IMR-90 (cell line): Measurements from ENCODE around the gene UBALD1. TPM values are rescaled to one million over a fixed set of nuclear protein-coding genes. Genes with fewer than 3 reads are reported as not detected.

Source experiments
- ATAC-seq: fragments of 200-7000 bp; cut with Tn5 transposase; 2 replicates; pipeline ENCODE4 v1.9.1; 2020; ENCODE audit warnings: low read depth, mild to moderate bottlenecking, moderate library complexity
- BruUV-seq: library from RNA; stranded (reverse); fragments of 400-500 nt; replicated peaks from 2 replicates; lab custom pipeline; 2021; lab: Mats Ljungman, UMichigan
- CTCF ChIA-PET: fragments of 300-600 bp; formaldehyde crosslinking; extraction: SDS; loops from one replicate; lab custom pipeline; 2021; ENCODE audit warnings: antibody characterized with exemption; lab: Yijun Ruan, JAX
- POLR2A ChIA-PET: fragments of 300-600 bp; sonication (Branson Sonifier 250); formaldehyde crosslinking; loops from one replicate; lab custom pipeline; 2022; ENCODE audit warnings: antibody characterized with exemption; ENCODE audit not compliant: unreplicated experiment; lab: Charles Lee
- DNase-seq: peaks from one replicate; pipeline ENCODE4 v3.0.0; 2013
- H2AFZ ChIP-seq: replicated peaks from 2 replicates; pipeline ENCODE3; 2013; ENCODE audit warnings: low read length, mild to moderate bottlenecking; ENCODE audit not compliant: poor library complexity
- H2AK5ac ChIP-seq: 2 replicates; pipeline ENCODE4 v1.6.1; 2013; ENCODE audit warnings: low read depth, low read length, inconsistent platforms
- H2AK9ac ChIP-seq: replicated peaks from 2 replicates; pipeline ENCODE3; 2013; ENCODE audit warnings: mild to moderate bottlenecking, low read depth, low read length, moderate library complexity; ENCODE audit not compliant: poor library complexity
- H2BK120ac ChIP-seq: 2 replicates; pipeline ENCODE4 v1.6.1; 2013; ENCODE audit warnings: low read depth, low read length, inconsistent platforms
- H2BK15ac ChIP-seq: 3 replicates; pipeline ENCODE4 v1.6.1; 2013; ENCODE audit warnings: low read depth, low read length, inconsistent platforms
- H2BK20ac ChIP-seq: 2 replicates; pipeline ENCODE4 v1.6.1; 2013; ENCODE audit warnings: low read depth, mild to moderate bottlenecking, inconsistent platforms, low read length, moderate library complexity
- H2BK5ac ChIP-seq: 2 replicates; pipeline ENCODE4 v1.6.1; 2013; ENCODE audit warnings: mild to moderate bottlenecking, low read depth, low read length, inconsistent platforms; ENCODE audit not compliant: poor library complexity, severe bottlenecking
- H3K14ac ChIP-seq: replicated peaks from 2 replicates; pipeline ENCODE4 v1.6.1; 2013; ENCODE audit warnings: low read depth, low read length, inconsistent platforms
- H3K18ac ChIP-seq: 2 replicates; pipeline ENCODE4 v1.6.1; 2013; ENCODE audit warnings: low read depth, low read length, control low read depth
- H3K23ac ChIP-seq: 2 replicates; pipeline ENCODE4 v1.6.1; 2013; ENCODE audit warnings: low read depth, low read length, inconsistent platforms
- H3K27ac ChIP-seq: 2 replicates; pipeline ENCODE4 v1.5.1; 2013; ENCODE audit warnings: mild to moderate bottlenecking, control low read depth, low read length; ENCODE audit not compliant: insufficient read depth
- H3K27me3 ChIP-seq: 2 replicates; pipeline ENCODE4 v1.6.1; 2013; ENCODE audit warnings: low read length; ENCODE audit not compliant: control insufficient read depth, insufficient read depth
- H3K36me3 ChIP-seq: 2 replicates; pipeline ENCODE4 v1.6.1; 2013; ENCODE audit warnings: low read length, mixed read lengths; ENCODE audit not compliant: control insufficient read depth, insufficient read depth
- H3K4ac ChIP-seq: 2 replicates; pipeline ENCODE4 v1.6.1; 2013; ENCODE audit warnings: low read depth, low read length, inconsistent platforms
- H3K4me1 ChIP-seq: 2 replicates; pipeline ENCODE4 v1.6.1; 2013; ENCODE audit warnings: low read length, mixed read lengths; ENCODE audit not compliant: control insufficient read depth, insufficient read depth
- H3K4me2 ChIP-seq: 2 replicates; pipeline ENCODE4 v1.6.1; 2013; ENCODE audit warnings: low read depth, mild to moderate bottlenecking, control low read depth, low read length, moderate library complexity
- H3K4me3 ChIP-seq: 2 replicates; pipeline ENCODE4 v1.5.1; 2013; ENCODE audit warnings: low read depth, mild to moderate bottlenecking, control low read depth, low read length, moderate library complexity; ENCODE audit not compliant: insufficient read depth
- H3K56ac ChIP-seq: 2 replicates; pipeline ENCODE4 v1.6.1; 2013; ENCODE audit warnings: low read length, inconsistent platforms; ENCODE audit not compliant: insufficient read depth; ENCODE audit errors: extremely low read depth
- H3K79me1 ChIP-seq, 2 experiments: 2 replicates each; pipeline ENCODE4 v1.6.1; 2013; ENCODE audit warnings: low read length in 2 of 2, inconsistent platforms in 1 of 2, low read depth in 1 of 2
- H3K9ac ChIP-seq: 2 replicates; pipeline ENCODE4 v1.6.1; 2013; ENCODE audit warnings: low read depth, low read length, control low read depth
- H3K9me1 ChIP-seq: 2 replicates; pipeline ENCODE4 v1.6.1; 2013; ENCODE audit warnings: low read length, inconsistent platforms; ENCODE audit not compliant: insufficient read depth
- H3K9me3 ChIP-seq: 2 replicates; pipeline ENCODE4 v1.6.1; 2013; ENCODE audit warnings: low read length; ENCODE audit not compliant: control insufficient read depth, insufficient read depth
- H4K20me1 ChIP-seq: 2 replicates; pipeline ENCODE4 v1.6.1; 2013; ENCODE audit warnings: low read length, inconsistent platforms; ENCODE audit not compliant: insufficient read depth
- H4K5ac ChIP-seq: 2 replicates; pipeline ENCODE4 v1.6.1; 2013; ENCODE audit warnings: mild to moderate bottlenecking, low read depth, low read length, control low read depth
- H4K8ac ChIP-seq, 2 experiments: 2 replicates each; pipeline ENCODE4 v1.6.1; 2013; ENCODE audit warnings: low read depth in 2 of 2, low read length in 2 of 2, control low read depth in 1 of 2, inconsistent platforms in 1 of 2
- H4K91ac ChIP-seq: 2 replicates; pipeline ENCODE4 v1.6.1; 2013; ENCODE audit warnings: low read depth, low read length, inconsistent platforms; ENCODE audit not compliant: insufficient read depth
- BHLHE40 ChIP-seq: fragments of 150-350 bp; IDR thresholded peaks from 2 replicates; pipeline ENCODE4 v1.6.1; 2016; ENCODE audit warnings: mild to moderate bottlenecking, low read depth, low read length
- CEBPB ChIP-seq: IDR thresholded peaks from 2 replicates; pipeline ENCODE4 v1.6.1; 2012; ENCODE audit warnings: low read depth, low read length, improper control_type of control experiment
- CHD1 ChIP-seq: IDR thresholded peaks from 2 replicates; pipeline ENCODE4 v1.6.1; 2012; ENCODE audit warnings: low read depth, low read length, improper control_type of control experiment
- CTCF ChIP-seq: conservative IDR thresholded peaks from 2 replicates; pipeline ENCODE4 v1.5.1; 2012; ENCODE audit warnings: mild to moderate bottlenecking, low read depth, low read length, improper control_type of control experiment
- FOS ChIP-seq: fragments of 150-350 bp; IDR thresholded peaks from 2 replicates; pipeline ENCODE4 v1.6.1; 2016; ENCODE audit warnings: low read depth, low read length
- MAZ ChIP-seq: IDR thresholded peaks from 2 replicates; pipeline ENCODE4 v1.6.1; 2012; ENCODE audit warnings: low read depth, mild to moderate bottlenecking, low read length, improper control_type of control experiment, moderate library complexity, borderline replicate concordance
- MXI1 ChIP-seq: IDR thresholded peaks from 2 replicates; pipeline ENCODE4 v1.6.1; 2012; ENCODE audit warnings: low read depth, mild to moderate bottlenecking, low read length, moderate library complexity, borderline replicate concordance
- RAD21 ChIP-seq: IDR thresholded peaks from 2 replicates; pipeline ENCODE4 v1.6.1; 2012; ENCODE audit warnings: low read length, improper control_type of control experiment
- RCOR1 ChIP-seq: IDR thresholded peaks from 2 replicates; pipeline ENCODE4 v1.6.1; 2012; ENCODE audit warnings: mild to moderate bottlenecking, low read length, improper control_type of control experiment; ENCODE audit not compliant: insufficient replicate concordance
- RFX5 ChIP-seq: IDR thresholded peaks from 2 replicates; pipeline ENCODE4 v1.8.0; 2012; ENCODE audit warnings: low read depth, mild to moderate bottlenecking, low read length, moderate library complexity
- SMC3 ChIP-seq: fragments of 150-350 bp; IDR thresholded peaks from 2 replicates; pipeline ENCODE4 v1.6.1; 2016; ENCODE audit warnings: low read depth, mild to moderate bottlenecking, antibody characterized with exemption, low read length, moderate library complexity
- WGBS, 2 experiments: methylation state at CpG; one replicate each; pipeline versions ENCODE4 v1.1.5 to v1.1.7; 2013; ENCODE audit warnings: missing lambda C conversion rate in 2 of 2; ENCODE audit not compliant: insufficient read length in 1 of 2; ENCODE audit errors: extremely low coverage in 2 of 2; 5-methylcytosine and 5-hydroxymethylcytosine counted together
- dilution Hi-C: fragments of 300-500 bp; cut with HindIII; formaldehyde crosslinking; loops from one replicate; pipeline ENCODE4 v1.14.3; 2018; ENCODE audit warnings: low sequenced_read_pairs; ENCODE audit not compliant: unreplicated experiment
- in situ Hi-C: fragments of 300-500 bp; cut with MboI; formaldehyde crosslinking; loops from 3 replicates; pipeline ENCODE4 v1.14.3; 2019; ENCODE audit warnings: low sequenced_read_pairs, inconsistent platforms, mixed read lengths
- intact Hi-C: fragments of 100-400 bp; cut with micrococcal nuclease; formaldehyde crosslinking; loops from 2 replicates; pipeline ENCODE4 v1.10.0; 2022
- polyA plus RNA-seq, 3 experiments: library from polyadenylated mRNA; depleted of rRNA; stranded (reverse); fragments of >200 nt; gene quantifications; 2 replicates each; pipeline ENCODE4 v1.2.3, GENCODE V29; 2012; ENCODE audit warnings: low replicate concordance in 1 of 3
- total RNA-seq: library from RNA; depleted of rRNA; stranded (reverse); fragments of >200 nt; gene quantifications from 2 replicates; pipeline ENCODE4 v1.2.3, GENCODE V29; 2012
- TF ChIP-seq, protein P1 (sequence below): fragments of 150-350 bp; IDR thresholded peaks from 2 replicates; pipeline ENCODE4 v1.6.1; 2016; ENCODE audit warnings: low read depth, mild to moderate bottlenecking, low read length, moderate library complexity, borderline replicate concordance

UBALD1 gene
- total and polyA plus RNA-seq, 2 of the 4 experiments (the other 2 are of a cell fraction) = 1.3 to 14.5 TPM

GRCh38 chr16:4634768-4635167 lies 20.1 kb upstream of the UBALD1 start:
- H4K5ac ChIP-seq = no peak overlapping the region
- H2AFZ ChIP-seq = no peak overlapping the region
- TF ChIP-seq BHLHE40 = no peak
- no peak for TF ChIP-seq SMC3
- no peak for TF ChIP-seq MAZ
- no peak for TF ChIP-seq MXI1
- no peak for TF ChIP-seq CEBPB
- no peak for TF ChIP-seq FOS
- TF ChIP-seq, protein P1, sequence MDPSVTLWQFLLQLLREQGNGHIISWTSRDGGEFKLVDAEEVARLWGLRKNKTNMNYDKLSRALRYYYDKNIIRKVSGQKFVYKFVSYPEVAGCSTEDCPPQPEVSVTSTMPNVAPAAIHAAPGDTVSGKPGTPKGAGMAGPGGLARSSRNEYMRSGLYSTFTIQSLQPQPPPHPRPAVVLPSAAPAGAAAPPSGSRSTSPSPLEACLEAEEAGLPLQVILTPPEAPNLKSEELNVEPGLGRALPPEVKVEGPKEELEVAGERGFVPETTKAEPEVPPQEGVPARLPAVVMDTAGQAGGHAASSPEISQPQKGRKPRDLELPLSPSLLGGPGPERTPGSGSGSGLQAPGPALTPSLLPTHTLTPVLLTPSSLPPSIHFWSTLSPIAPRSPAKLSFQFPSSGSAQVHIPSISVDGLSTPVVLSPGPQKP = no peak
- TF ChIP-seq RCOR1 = no peak
- no peak for TF ChIP-seq RAD21
- no peak for TF ChIP-seq RFX5
- TF ChIP-seq CHD1 = no peak
- no peak for TF ChIP-seq CTCF
- POLR2A ChIA-PET = no interaction called here
- H2BK120ac ChIP-seq = no peak overlapping the region
- CTCF ChIA-PET = no interaction called here
- peaks cover 7% of the 10 kb centered on the region; the same call in 1 of the 2 replicates for H3K9me3 ChIP-seq
- H4K91ac ChIP-seq = no peak overlapping the region
- H2BK5ac ChIP-seq = no peak overlapping the region
- H2AK9ac ChIP-seq = no peak overlapping the region
- 95% methylated on average over 3 of the region's 12 CpGs; no CpG with 5 or more reads in 1 of the 2 experiments for WGBS, 2 experiments
- H3K27me3 ChIP-seq = no peaks in the 10 kb centered on the region
- H4K20me1 ChIP-seq = peaks cover 82% of the 10 kb centered on the region
- H3K79me1 ChIP-seq = peaks cover 22 to 79% of the 10 kb centered on the region in 2 experiments
- ATAC-seq = no peak
- H3K36me3 ChIP-seq = peaks cover 13% of the 10 kb centered on the region
- no peak overlapping the region for H2AK5ac ChIP-seq
- dilution Hi-C loops = no loop called here
- no peak overlapping the region for H2BK20ac ChIP-seq
- H3K56ac ChIP-seq = no peak overlapping the region
- H3K9ac ChIP-seq = no peak overlapping the region
- no TSS peak for BruUV-seq
- H2BK15ac ChIP-seq = no peak overlapping the region
- no peak overlapping the region for H3K4me3 ChIP-seq
- H3K14ac ChIP-seq = no peak overlapping the region
- intact Hi-C loops = no loop called here
- H4K8ac ChIP-seq = no peak overlapping the region
- DNase-seq = no peak
- no peak overlapping the region for H3K4ac ChIP-seq
- peaks cover 12% of the 10 kb centered on the region for H3K9me1 ChIP-seq
- no peaks in the 10 kb centered on the region for H3K4me1 ChIP-seq
- no peak overlapping the region for H3K27ac ChIP-seq
- no peak overlapping the region for H3K23ac ChIP-seq
- in situ Hi-C loops = no loop called here
- no peak overlapping the region for H3K4me2 ChIP-seq
- no peak overlapping the region for H3K18ac ChIP-seq
